IMR-90 (cell line): ENCODE results near the gene FGFBP2. TPM values are rescaled to one million over a fixed set of nuclear protein-coding genes. Genes with fewer than 3 reads are reported as not detected.

Source experiments
- ATAC-seq: fragments of 200-7000 bp; cut with Tn5 transposase; 2 replicates; pipeline ENCODE4 v1.9.1; 2020; ENCODE audit warnings: low read depth, mild to moderate bottlenecking, moderate library complexity
- BruUV-seq: library from RNA; stranded (reverse); fragments of 400-500 nt; replicated peaks from 2 replicates; lab custom pipeline; 2021; lab: Mats Ljungman, UMichigan
- CTCF ChIA-PET: fragments of 300-600 bp; formaldehyde crosslinking; extraction: SDS; loops from one replicate; lab custom pipeline; 2021; ENCODE audit warnings: antibody characterized with exemption; lab: Yijun Ruan, JAX
- POLR2A ChIA-PET: fragments of 300-600 bp; sonication (Branson Sonifier 250); formaldehyde crosslinking; loops from one replicate; lab custom pipeline; 2022; ENCODE audit warnings: antibody characterized with exemption; ENCODE audit not compliant: unreplicated experiment; lab: Charles Lee
- DNase-seq: peaks from one replicate; pipeline ENCODE4 v3.0.0; 2013
- H2AFZ ChIP-seq: replicated peaks from 2 replicates; pipeline ENCODE3; 2013; ENCODE audit warnings: low read length, mild to moderate bottlenecking; ENCODE audit not compliant: poor library complexity
- H2AK5ac ChIP-seq: 2 replicates; pipeline ENCODE4 v1.6.1; 2013; ENCODE audit warnings: low read depth, low read length, inconsistent platforms
- H2AK9ac ChIP-seq: replicated peaks from 2 replicates; pipeline ENCODE3; 2013; ENCODE audit warnings: mild to moderate bottlenecking, low read depth, low read length, moderate library complexity; ENCODE audit not compliant: poor library complexity
- H2BK120ac ChIP-seq: 2 replicates; pipeline ENCODE4 v1.6.1; 2013; ENCODE audit warnings: low read depth, low read length, inconsistent platforms
- H2BK15ac ChIP-seq: 3 replicates; pipeline ENCODE4 v1.6.1; 2013; ENCODE audit warnings: low read depth, low read length, inconsistent platforms
- H2BK20ac ChIP-seq: 2 replicates; pipeline ENCODE4 v1.6.1; 2013; ENCODE audit warnings: low read depth, mild to moderate bottlenecking, inconsistent platforms, low read length, moderate library complexity
- H2BK5ac ChIP-seq: 2 replicates; pipeline ENCODE4 v1.6.1; 2013; ENCODE audit warnings: mild to moderate bottlenecking, low read depth, low read length, inconsistent platforms; ENCODE audit not compliant: poor library complexity, severe bottlenecking
- H3K14ac ChIP-seq: replicated peaks from 2 replicates; pipeline ENCODE4 v1.6.1; 2013; ENCODE audit warnings: low read depth, low read length, inconsistent platforms
- H3K18ac ChIP-seq: 2 replicates; pipeline ENCODE4 v1.6.1; 2013; ENCODE audit warnings: low read depth, low read length, control low read depth
- H3K23ac ChIP-seq: 2 replicates; pipeline ENCODE4 v1.6.1; 2013; ENCODE audit warnings: low read depth, low read length, inconsistent platforms
- H3K27ac ChIP-seq: 2 replicates; pipeline ENCODE4 v1.5.1; 2013; ENCODE audit warnings: mild to moderate bottlenecking, control low read depth, low read length; ENCODE audit not compliant: insufficient read depth
- H3K27me3 ChIP-seq: 2 replicates; pipeline ENCODE4 v1.6.1; 2013; ENCODE audit warnings: low read length; ENCODE audit not compliant: control insufficient read depth, insufficient read depth
- H3K36me3 ChIP-seq: 2 replicates; pipeline ENCODE4 v1.6.1; 2013; ENCODE audit warnings: low read length, mixed read lengths; ENCODE audit not compliant: control insufficient read depth, insufficient read depth
- H3K4ac ChIP-seq: 2 replicates; pipeline ENCODE4 v1.6.1; 2013; ENCODE audit warnings: low read depth, low read length, inconsistent platforms
- H3K4me1 ChIP-seq: 2 replicates; pipeline ENCODE4 v1.6.1; 2013; ENCODE audit warnings: low read length, mixed read lengths; ENCODE audit not compliant: control insufficient read depth, insufficient read depth
- H3K4me2 ChIP-seq: 2 replicates; pipeline ENCODE4 v1.6.1; 2013; ENCODE audit warnings: low read depth, mild to moderate bottlenecking, control low read depth, low read length, moderate library complexity
- H3K4me3 ChIP-seq: 2 replicates; pipeline ENCODE4 v1.5.1; 2013; ENCODE audit warnings: low read depth, mild to moderate bottlenecking, control low read depth, low read length, moderate library complexity; ENCODE audit not compliant: insufficient read depth
- H3K56ac ChIP-seq: 2 replicates; pipeline ENCODE4 v1.6.1; 2013; ENCODE audit warnings: low read length, inconsistent platforms; ENCODE audit not compliant: insufficient read depth; ENCODE audit errors: extremely low read depth
- H3K79me1 ChIP-seq, 2 experiments: 2 replicates each; pipeline ENCODE4 v1.6.1; 2013; ENCODE audit warnings: low read length in 2 of 2, inconsistent platforms in 1 of 2, low read depth in 1 of 2
- H3K9ac ChIP-seq: 2 replicates; pipeline ENCODE4 v1.6.1; 2013; ENCODE audit warnings: low read depth, low read length, control low read depth
- H3K9me1 ChIP-seq: 2 replicates; pipeline ENCODE4 v1.6.1; 2013; ENCODE audit warnings: low read length, inconsistent platforms; ENCODE audit not compliant: insufficient read depth
- H3K9me3 ChIP-seq: 2 replicates; pipeline ENCODE4 v1.6.1; 2013; ENCODE audit warnings: low read length; ENCODE audit not compliant: control insufficient read depth, insufficient read depth
- H4K20me1 ChIP-seq: 2 replicates; pipeline ENCODE4 v1.6.1; 2013; ENCODE audit warnings: low read length, inconsistent platforms; ENCODE audit not compliant: insufficient read depth
- H4K5ac ChIP-seq: 2 replicates; pipeline ENCODE4 v1.6.1; 2013; ENCODE audit warnings: mild to moderate bottlenecking, low read depth, low read length, control low read depth
- H4K8ac ChIP-seq, 2 experiments: 2 replicates each; pipeline ENCODE4 v1.6.1; 2013; ENCODE audit warnings: low read depth in 2 of 2, low read length in 2 of 2, control low read depth in 1 of 2, inconsistent platforms in 1 of 2
- H4K91ac ChIP-seq: 2 replicates; pipeline ENCODE4 v1.6.1; 2013; ENCODE audit warnings: low read depth, low read length, inconsistent platforms; ENCODE audit not compliant: insufficient read depth
- BHLHE40 ChIP-seq: fragments of 150-350 bp; IDR thresholded peaks from 2 replicates; pipeline ENCODE4 v1.6.1; 2016; ENCODE audit warnings: mild to moderate bottlenecking, low read depth, low read length
- CEBPB ChIP-seq: IDR thresholded peaks from 2 replicates; pipeline ENCODE4 v1.6.1; 2012; ENCODE audit warnings: low read depth, low read length, improper control_type of control experiment
- CHD1 ChIP-seq: IDR thresholded peaks from 2 replicates; pipeline ENCODE4 v1.6.1; 2012; ENCODE audit warnings: low read depth, low read length, improper control_type of control experiment
- CTCF ChIP-seq: conservative IDR thresholded peaks from 2 replicates; pipeline ENCODE4 v1.5.1; 2012; ENCODE audit warnings: mild to moderate bottlenecking, low read depth, low read length, improper control_type of control experiment
- ELK1 ChIP-seq: fragments of 150-350 bp; IDR thresholded peaks from 2 replicates; pipeline ENCODE4 v1.6.1; 2016; ENCODE audit warnings: low read depth, mild to moderate bottlenecking, low read length, moderate library complexity, borderline replicate concordance
- FOS ChIP-seq: fragments of 150-350 bp; IDR thresholded peaks from 2 replicates; pipeline ENCODE4 v1.6.1; 2016; ENCODE audit warnings: low read depth, low read length
- MAFK ChIP-seq: IDR thresholded peaks from 2 replicates; pipeline ENCODE4 v1.6.1; 2012; ENCODE audit warnings: low read depth, low read length, improper control_type of control experiment
- MAZ ChIP-seq: IDR thresholded peaks from 2 replicates; pipeline ENCODE4 v1.6.1; 2012; ENCODE audit warnings: low read depth, mild to moderate bottlenecking, low read length, improper control_type of control experiment, moderate library complexity, borderline replicate concordance
- MXI1 ChIP-seq: IDR thresholded peaks from 2 replicates; pipeline ENCODE4 v1.6.1; 2012; ENCODE audit warnings: low read depth, mild to moderate bottlenecking, low read length, moderate library complexity, borderline replicate concordance
- NFE2L2 ChIP-seq: fragments of 150-350 bp; IDR thresholded peaks from 2 replicates; pipeline ENCODE4 v1.6.1; 2016; ENCODE audit warnings: low read depth, mild to moderate bottlenecking, low read length
- POLR2A ChIP-seq: IDR thresholded peaks from 2 replicates; pipeline ENCODE4 v1.6.1; 2012; ENCODE audit warnings: mild to moderate bottlenecking, low read depth, low read length
- RAD21 ChIP-seq: IDR thresholded peaks from 2 replicates; pipeline ENCODE4 v1.6.1; 2012; ENCODE audit warnings: low read length, improper control_type of control experiment
- RCOR1 ChIP-seq: IDR thresholded peaks from 2 replicates; pipeline ENCODE4 v1.6.1; 2012; ENCODE audit warnings: mild to moderate bottlenecking, low read length, improper control_type of control experiment; ENCODE audit not compliant: insufficient replicate concordance
- RFX5 ChIP-seq: IDR thresholded peaks from 2 replicates; pipeline ENCODE4 v1.8.0; 2012; ENCODE audit warnings: low read depth, mild to moderate bottlenecking, low read length, moderate library complexity
- SMC3 ChIP-seq: fragments of 150-350 bp; IDR thresholded peaks from 2 replicates; pipeline ENCODE4 v1.6.1; 2016; ENCODE audit warnings: low read depth, mild to moderate bottlenecking, antibody characterized with exemption, low read length, moderate library complexity
- USF2 ChIP-seq: fragments of 150-350 bp; IDR thresholded peaks from 2 replicates; pipeline ENCODE4 v1.6.1; 2017; ENCODE audit warnings: mild to moderate bottlenecking, antibody characterized with exemption, low read length, low read depth
- WGBS, 2 experiments: methylation state at CpG; one replicate each; pipeline versions ENCODE4 v1.1.5 to v1.1.7; 2013; ENCODE audit warnings: missing lambda C conversion rate in 2 of 2; ENCODE audit not compliant: insufficient read length in 1 of 2; ENCODE audit errors: extremely low coverage in 2 of 2; 5-methylcytosine and 5-hydroxymethylcytosine counted together
- dilution Hi-C: fragments of 300-500 bp; cut with HindIII; formaldehyde crosslinking; loops from one replicate; pipeline ENCODE4 v1.14.3; 2018; ENCODE audit warnings: low sequenced_read_pairs; ENCODE audit not compliant: unreplicated experiment
- in situ Hi-C: fragments of 300-500 bp; cut with MboI; formaldehyde crosslinking; loops from 3 replicates; pipeline ENCODE4 v1.14.3; 2019; ENCODE audit warnings: low sequenced_read_pairs, inconsistent platforms, mixed read lengths
- intact Hi-C: fragments of 100-400 bp; cut with micrococcal nuclease; formaldehyde crosslinking; loops from 2 replicates; pipeline ENCODE4 v1.10.0; 2022
- polyA plus RNA-seq, 3 experiments: library from polyadenylated mRNA; depleted of rRNA; stranded (reverse); fragments of >200 nt; gene quantifications; 2 replicates each; pipeline ENCODE4 v1.2.3, GENCODE V29; 2012; ENCODE audit warnings: low replicate concordance in 1 of 3
- total RNA-seq: library from RNA; depleted of rRNA; stranded (reverse); fragments of >200 nt; gene quantifications from 2 replicates; pipeline ENCODE4 v1.2.3, GENCODE V29; 2012

FGFBP2 gene
- total and polyA plus RNA-seq, 2 of the 4 experiments (the other 2 are of a cell fraction): not detected

GRCh38 chr4:15988222-15988621 lies 25.2 kb upstream of the FGFBP2 start:
- no peak for ATAC-seq

More at GRCh38 chr4:15988222-15988621, 25.2 kb upstream of the FGFBP2 start:
- no peak overlapping the region for H2BK15ac ChIP-seq
- CTCF ChIA-PET: no interaction called here
- no peak overlapping the region for H3K27ac ChIP-seq
- DNase-seq: no peak
- no peak overlapping the region for H2BK5ac ChIP-seq
- no peak overlapping the region for H3K4ac ChIP-seq
- H3K56ac ChIP-seq: no peak overlapping the region
- no peak overlapping the region for H3K23ac ChIP-seq
- no peak overlapping the region for H2BK120ac ChIP-seq
- WGBS, 2 experiments: no CpG with 5 or more reads among the region's 1 CpG
- no peak overlapping the region for H3K14ac ChIP-seq
- no peak for TF ChIP-seq CTCF
- no peak for TF ChIP-seq POLR2A
- TF ChIP-seq RFX5: no peak
- no peak for TF ChIP-seq RAD21
- TF ChIP-seq SMC3: no peak
- TF ChIP-seq CHD1: no peak
- no peak for TF ChIP-seq BHLHE40
- TF ChIP-seq FOS: no peak
- no peak for TF ChIP-seq ELK1
- no peak for TF ChIP-seq MXI1
- no peak for TF ChIP-seq USF2
- TF ChIP-seq MAFK: no peak
- no peak for TF ChIP-seq RCOR1
- TF ChIP-seq NFE2L2: no peak
- TF ChIP-seq MAZ: no peak
- no peak for TF ChIP-seq CEBPB
- H2AK5ac ChIP-seq: no peak overlapping the region
- no peaks in the 10 kb centered on the region for H3K9me1 ChIP-seq
- no peak overlapping the region for H2BK20ac ChIP-seq
- peaks cover 12% of the 10 kb centered on the region for H3K27me3 ChIP-seq
- no peak overlapping the region for H4K91ac ChIP-seq
- no peak overlapping the region for H3K9ac ChIP-seq
- H4K5ac ChIP-seq: no peak overlapping the region
- POLR2A ChIA-PET: no interaction called here
- no peaks in the 10 kb centered on the region for H3K4me1 ChIP-seq
- no peak overlapping the region for H3K18ac ChIP-seq
- no peak overlapping the region for H2AK9ac ChIP-seq
- no peaks in the 10 kb centered on the region for H4K20me1 ChIP-seq
- H3K4me3 ChIP-seq: no peak overlapping the region
- H3K9me3 ChIP-seq: no peaks in the 10 kb centered on the region
- in situ Hi-C loops: no loop called here
- BruUV-seq: no TSS peak
- no peak overlapping the region for H3K4me2 ChIP-seq
- H3K79me1 ChIP-seq: no peaks in the 10 kb centered on the region
- intact Hi-C loops: no loop called here
- H2AFZ ChIP-seq: no peak overlapping the region
- no peak overlapping the region for H4K8ac ChIP-seq
- dilution Hi-C loops: no loop called here
- no peaks in the 10 kb centered on the region for H3K36me3 ChIP-seq
